ENCODE results near the gene AGL. TPM values are rescaled to one million over a fixed set of nuclear protein-coding genes. Genes with fewer than 3 reads are reported as not detected.

AGL gene
- total RNA-seq = 9.9 TPM

- intact Hi-C loops (cut with DNase I) = loop anchor here (2.0 to 10.0 kb wide), 7 partner anchors 41 to 1045 kb away; partner anchors contain the start of genes DBT, EXTL2, SASS6 and SLC30A7
- TF ChIP-seq CTCF (IDR thresholded peaks at IDR 0.05) = no peak
- no peaks in the 10 kb centered on the region for H3K9me3 ChIP-seq
These were observed at the start of gene AGL for GRCh38 chr1:99849744-99850458. Gene AGL, plus strand, starts transcription at chr1:99850361. Its CDS starts 682 bp downstream, at chr1:99851043.

GRCh38 chr1:99801584-99801983, 48.6 kb upstream of the AGL start:
- no peaks in the 10 kb centered on the region for H3K27me3 ChIP-seq
- no peaks in the 10 kb centered on the region for H3K36me3 ChIP-seq
- intact Hi-C loops (cut with DNase I) = no loop called here
- no peak overlapping the region for H3K27ac ChIP-seq
- no peak for TF ChIP-seq CTCF (IDR thresholded peaks at IDR 0.05)
- H3K9me3 ChIP-seq = no peaks in the 10 kb centered on the region
- no peak overlapping the region for H3K4me3 ChIP-seq
- no peaks in the 10 kb centered on the region for H3K4me1 ChIP-seq
- DNase-seq (ENCODE audit: low spot score in 2 of 2) = no peak

More at GRCh38 chr1:99849744-99850458, at the start of gene AGL:
- H3K27me3 ChIP-seq = no peaks in the 10 kb centered on the region
- H3K4me1 ChIP-seq = peaks cover 4 to 6% of the 10 kb centered on the region in 2 donors
- H3K27ac ChIP-seq = peak within 1 kb of the TSS; percentile 89
- peak; percentile 39 to 89 for DNase-seq (ENCODE audit: low spot score in 2 of 2)
- H3K4me3 ChIP-seq = peak within 1 kb of the TSS; percentile 84 to 86
- H3K36me3 ChIP-seq = peaks cover 0 to 4% of the 10 kb centered on the region in 2 donors

GRCh38 chr1:99806882-99807281, 43.3 kb upstream of the AGL start:
- intact Hi-C loops (cut with DNase I) = loop anchor here (5.0 kb wide), 3 partner anchors 230 to 1060 kb away; a partner anchor contains a TSS
- no peak for TF ChIP-seq CTCF (IDR thresholded peaks at IDR 0.05)
- no peak overlapping the region for H3K4me3 ChIP-seq
- H3K36me3 ChIP-seq = no peaks in the 10 kb centered on the region
- H3K27ac ChIP-seq = no peak overlapping the region
- DNase-seq (ENCODE audit: low spot score in 2 of 2) = no peak
- peaks cover 0 to 3% of the 10 kb centered on the region in 2 donors for H3K4me1 ChIP-seq
- no peaks in the 10 kb centered on the region for H3K9me3 ChIP-seq
- H3K27me3 ChIP-seq = no peaks in the 10 kb centered on the region

GRCh38 chr1:99808391-99809115, 41.6 kb upstream of the AGL start:
- Histone ChIP-seq H3K9me3 (no peaks in the 10 kb centered on the region), H3K4me3 (peak overlapping the region in 1 of 2 donors; percentile 52), H3K27ac (no peak overlapping the region), H3K4me1 (peaks cover 0 to 3% of the 10 kb centered on the region in 2 donors), H3K36me3 (no peaks in the 10 kb centered on the region), H3K27me3 (no peaks in the 10 kb centered on the region)
- intact Hi-C loops (cut with DNase I) = loop anchor here (2.0 to 5.0 kb wide), 5 partner anchors 42 to 1059 kb away; partner anchors contain the start of genes AGL, SASS6 and TRMT13
- DNase-seq (ENCODE audit: low spot score in 2 of 2) = peak in 1 of 2 donors; percentile 62
- peak; percentile 54 to 64 (median 63) for TF ChIP-seq CTCF (IDR thresholded peaks at IDR 0.05)

GRCh38 chr1:99811075-99811474, 39.1 kb upstream of the AGL start:
- Histone ChIP-seq H3K27ac (no peak overlapping the region), H3K27me3 (no peaks in the 10 kb centered on the region), H3K9me3 (no peaks in the 10 kb centered on the region), H3K4me1 (peaks cover 0 to 3% of the 10 kb centered on the region in 2 donors), H3K36me3 (no peaks in the 10 kb centered on the region), H3K4me3 (no peak overlapping the region)
- DNase-seq (ENCODE audit: low spot score in 2 of 2) = no peak
- TF ChIP-seq CTCF (IDR thresholded peaks at IDR 0.05) = no peak
- intact Hi-C loops (cut with DNase I) = no loop called here
